Stimulated activated CD4-positive, alpha-beta T cell treated with anti-CD3 and anti-CD28 coated beads, Interleukin-15, amount 100 ng/mL, for 48 hours (primary cell): Measurements from ENCODE around the gene KDM1A.
A peak's percentile ranks its signal among the peaks of the same experiment; 100 is the strongest.
"Not testable (repeated sequence)": the region's sequence is repeated elsewhere in the genome, so short reads cannot be mapped to it uniquely, and the experiment has no call there.

ENCODE experiments used
- DNase-seq, 2 donors: peaks; one replicate each; pipeline ENCODE4 v3.0.0-alpha.2; 2020; ENCODE audit warnings: low read depth in 2 of 2

The KDM1A gene

DNA sequence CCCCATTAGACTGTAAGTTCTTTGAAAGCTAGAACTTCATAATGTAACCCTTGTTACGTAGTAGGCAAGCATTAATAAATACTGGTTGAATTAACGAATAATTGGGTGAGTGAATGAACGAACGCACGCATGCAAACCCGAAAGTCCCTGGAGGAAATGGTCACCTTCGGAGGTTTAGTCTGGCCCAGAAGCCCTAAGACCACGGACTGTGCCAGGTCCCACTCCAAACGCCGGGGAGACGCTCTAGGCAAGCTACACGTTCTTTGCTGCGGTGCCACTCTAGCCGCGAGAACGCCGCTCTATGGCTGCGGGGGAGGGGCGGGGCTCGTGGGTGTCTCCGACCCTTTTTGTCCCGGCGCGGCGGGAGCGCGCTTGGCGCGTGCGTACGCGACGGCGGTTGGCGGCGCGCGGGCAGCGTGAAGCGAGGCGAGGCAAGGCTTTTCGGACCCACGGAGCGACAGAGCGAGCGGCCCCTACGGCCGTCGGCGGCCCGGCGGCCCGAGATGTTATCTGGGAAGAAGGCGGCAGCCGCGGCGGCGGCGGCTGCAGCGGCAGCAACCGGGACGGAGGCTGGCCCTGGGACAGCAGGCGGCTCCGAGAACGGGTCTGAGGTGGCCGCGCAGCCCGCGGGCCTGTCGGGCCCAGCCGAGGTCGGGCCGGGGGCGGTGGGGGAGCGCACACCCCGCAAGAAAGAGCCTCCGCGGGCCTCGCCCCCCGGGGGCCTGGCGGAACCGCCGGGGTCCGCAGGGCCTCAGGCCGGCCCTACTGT, at the start of gene KDM1A:
TSS of gene KDM1A (plus strand) at position 375 of the 769 bp plus-strand sequence. CDS start at position 504, 129 bp downstream.
- peak; percentile 88 to 94 for DNase-seq

DNA sequence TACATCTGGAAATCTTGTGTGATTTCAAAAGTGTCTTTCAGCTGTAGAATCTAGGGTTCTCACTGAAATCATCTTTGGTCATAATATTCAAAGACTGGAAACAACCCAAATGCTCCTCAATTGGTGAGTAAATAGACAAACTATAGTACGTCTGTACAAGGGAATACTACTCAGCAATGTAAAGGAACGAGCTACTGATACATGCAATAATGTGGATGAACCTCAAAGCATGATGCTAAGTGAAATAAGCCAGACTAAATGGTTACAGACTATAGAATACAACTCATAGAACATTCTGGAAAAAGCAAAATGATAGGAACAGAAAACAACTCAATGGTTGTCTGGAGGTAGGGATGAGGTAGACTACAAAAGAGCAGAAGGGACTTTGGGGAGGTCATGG, 49.2 kb upstream of the KDM1A start:
- no peak for DNase-seq

DNA sequence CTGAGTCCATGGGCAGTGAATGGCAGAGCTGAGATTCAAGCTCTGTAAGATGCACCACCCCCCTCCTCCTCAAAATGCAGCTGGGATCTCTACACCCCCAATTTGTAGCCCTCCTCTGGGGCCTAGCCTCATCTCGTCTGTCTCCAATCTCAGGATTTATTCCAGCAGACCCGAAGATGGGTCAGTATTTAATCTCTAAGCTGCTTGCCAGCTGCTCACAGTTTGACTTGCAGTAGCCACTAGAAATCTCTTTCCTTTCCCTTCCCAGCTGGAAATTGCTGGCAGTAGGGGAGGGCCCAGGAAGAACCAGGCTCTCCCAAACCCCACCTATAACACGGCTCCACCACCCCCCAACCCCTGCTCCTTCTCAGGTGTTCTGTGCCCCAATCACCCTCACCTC, 48.1 kb upstream of the KDM1A start:
- no peak for DNase-seq

DNA sequence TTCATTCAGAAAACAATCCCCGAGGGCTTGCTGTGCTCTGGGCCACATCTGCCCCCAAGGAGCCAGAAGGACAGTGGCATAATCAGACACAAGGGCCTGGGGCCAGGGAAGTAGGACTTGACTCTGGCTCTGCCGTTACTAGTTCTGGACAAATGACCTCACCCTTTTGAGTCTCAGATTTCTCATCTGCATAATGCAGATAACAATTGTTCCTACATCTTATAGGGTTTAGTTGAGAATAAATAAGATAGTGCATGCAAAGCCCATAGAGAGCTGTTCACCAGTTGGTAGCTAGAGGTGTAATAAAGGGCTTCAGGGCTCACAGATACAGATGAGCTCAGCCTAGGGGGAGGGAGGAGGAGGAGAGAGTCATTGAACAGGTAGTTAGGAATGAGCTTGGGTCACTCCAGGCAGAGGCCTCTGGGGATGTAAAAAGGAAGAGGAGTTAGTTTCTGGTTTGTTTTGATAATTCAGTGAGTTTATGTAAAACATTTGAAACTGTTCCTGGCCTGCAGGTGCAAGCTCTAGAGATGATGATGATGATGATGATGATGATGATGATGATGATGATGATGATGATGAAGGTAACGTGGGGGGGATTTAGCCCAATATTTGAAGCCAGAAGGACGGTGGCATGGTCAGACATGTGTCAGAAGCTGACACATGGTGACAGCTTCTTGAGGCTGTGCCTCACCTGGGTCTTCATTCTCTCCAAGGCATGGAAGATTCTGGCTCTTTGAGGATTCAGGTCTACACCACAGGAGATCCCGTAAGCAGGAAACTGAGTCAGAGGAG, 47.5 kb upstream of the KDM1A start:
- no peak for DNase-seq

- no peak for DNase-seq
Observed at GRCh38 chr1:22972760-22973159, 46.5 kb upstream of the KDM1A start, which contains the start of gene LACTBL1. Gene LACTBL1 (minus strand): TSS chr1:22972866. CDS start chr1:22972316, 550 bp downstream.

- DNase-seq, result no peak
Observed at GRCh38 chr1:22975694-22976093, 43.6 kb upstream of the KDM1A start.

DNA sequence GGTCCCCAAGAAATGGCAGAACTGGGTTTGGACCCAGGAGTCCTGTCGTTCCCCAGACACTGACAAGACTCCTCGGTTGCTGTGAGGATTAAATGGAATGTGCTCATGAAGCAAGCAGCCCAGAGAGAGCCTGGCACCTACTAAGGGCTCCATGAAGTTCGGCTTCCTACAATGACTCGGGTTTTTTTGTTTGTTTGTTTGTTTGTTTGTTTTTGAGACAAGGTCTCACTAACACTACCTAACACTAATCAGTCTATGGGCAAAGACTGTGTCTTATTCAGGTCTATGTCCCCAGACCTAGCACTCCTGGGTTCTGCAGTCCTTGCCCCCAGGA, 43.2 kb upstream of the KDM1A start:
- no peak for DNase-seq

DNA sequence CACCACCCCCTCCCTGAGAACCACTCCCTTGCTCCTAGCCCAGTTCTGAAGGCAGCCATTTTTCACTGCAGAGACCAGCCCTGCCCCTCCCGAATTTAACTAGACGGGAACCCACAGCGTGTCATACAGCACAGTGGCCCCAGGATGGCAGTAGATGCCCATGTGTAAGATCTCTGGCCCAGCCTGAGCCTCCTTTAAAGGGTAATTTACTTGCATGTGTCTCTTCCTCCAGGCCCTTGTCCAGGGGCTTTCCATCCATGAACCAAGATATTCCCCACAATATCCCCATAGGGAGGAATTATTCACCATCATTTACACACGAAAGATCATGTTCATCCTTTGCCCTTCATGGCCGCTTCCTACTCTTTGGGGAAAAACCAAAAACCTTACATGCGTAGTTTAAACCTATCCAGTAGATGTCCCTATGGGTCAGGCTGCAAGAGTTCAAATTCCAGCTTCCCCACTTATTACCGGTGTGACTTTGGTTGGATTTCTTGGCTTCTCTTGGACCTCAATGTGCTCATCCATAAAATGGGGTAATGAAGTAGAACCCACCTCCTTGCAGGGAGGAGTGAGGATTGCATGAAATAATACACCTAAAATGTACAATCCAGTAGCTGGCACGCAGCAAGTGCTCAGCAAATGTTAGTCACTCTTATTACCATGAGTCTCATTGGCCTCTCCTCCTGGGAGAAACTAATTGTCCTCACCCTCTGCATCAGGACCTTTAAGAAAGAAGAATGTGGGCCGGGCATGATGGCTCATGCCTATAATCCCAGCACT, 42.6 kb upstream of the KDM1A start:
- peak; percentile 27 to 36 for DNase-seq

DNA sequence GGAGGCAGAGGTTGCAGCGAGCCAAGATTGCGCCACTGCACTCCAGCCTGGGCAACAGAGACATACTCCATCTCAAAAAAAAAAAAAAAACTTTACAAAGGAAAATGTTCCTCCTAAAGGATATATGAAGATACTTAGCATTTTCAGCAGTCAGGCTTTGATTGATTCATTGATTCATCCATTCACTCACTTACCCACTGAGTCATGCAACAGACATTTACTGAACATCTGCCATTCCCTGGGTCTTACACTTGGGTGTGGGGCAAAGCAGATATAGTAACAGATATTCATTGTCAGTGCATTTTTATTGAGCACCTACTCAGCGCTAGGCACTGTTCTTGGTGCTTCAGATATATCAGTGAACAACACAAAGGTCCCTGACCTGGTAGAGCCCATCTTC, 41.0 kb upstream of the KDM1A start:
- DNase-seq, result no peak

GRCh38 chr1:22980471-22980790, 38.8 kb upstream of the KDM1A start:
- DNase-seq, result not testable (repeated sequence)

GRCh38 chr1:22983944-22984343, 35.3 kb upstream of the KDM1A start:
- DNase-seq, result no peak

- DNase-seq, result not testable (repeated sequence)
Observed at GRCh38 chr1:22992384-22992783, 26.9 kb upstream of the KDM1A start.

DNA sequence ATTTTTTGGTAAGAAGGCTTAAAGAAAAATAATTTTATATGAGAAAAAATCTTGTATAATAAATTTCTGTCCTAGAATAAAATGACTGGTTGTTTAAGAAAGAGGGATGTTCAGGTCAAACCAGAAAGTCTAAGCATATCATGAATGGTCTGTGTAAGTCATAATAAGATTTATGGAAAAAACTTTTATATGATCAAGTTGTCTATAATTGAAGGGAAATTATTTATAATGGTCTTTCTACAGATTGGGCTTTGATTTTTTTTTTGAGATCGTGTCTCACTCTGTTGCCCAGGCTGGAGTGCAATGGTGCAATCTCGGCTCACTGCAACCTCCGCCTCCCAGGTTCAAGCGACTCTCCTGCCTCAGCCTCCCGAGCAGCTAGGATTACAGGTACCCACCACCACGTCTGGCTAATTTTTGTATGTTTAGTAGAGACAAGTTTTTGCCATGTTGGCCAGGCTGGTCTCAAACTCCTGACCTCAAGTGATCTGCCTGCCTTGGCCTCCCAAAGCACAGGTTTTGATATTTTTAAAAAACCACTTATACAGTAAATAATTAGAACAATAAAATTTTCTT, 26.0 kb upstream of the KDM1A start:
- not testable (repeated sequence) for DNase-seq

DNA sequence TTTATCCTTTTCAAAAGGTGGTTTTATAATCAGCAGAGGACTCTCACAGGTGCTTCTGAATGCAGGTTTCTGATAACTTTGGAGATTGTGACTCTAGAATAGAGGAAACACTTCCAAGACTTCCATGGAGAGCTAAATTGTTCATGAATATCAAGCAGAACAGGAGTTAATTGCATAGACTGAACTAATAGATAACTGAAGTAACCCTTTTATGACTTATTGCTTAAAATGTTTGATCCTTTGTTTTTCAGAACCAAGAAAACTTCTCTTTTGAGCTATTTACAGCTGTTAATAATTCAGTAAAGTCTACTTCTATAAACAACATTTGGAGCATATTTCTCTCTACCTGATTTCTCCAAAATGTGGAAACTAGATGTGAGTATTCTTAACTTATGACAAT, 23.5 kb upstream of the KDM1A start:
- no peak for DNase-seq

GRCh38 chr1:22997528-22997927, 21.7 kb upstream of the KDM1A start:
- not testable (repeated sequence) for DNase-seq

DNA sequence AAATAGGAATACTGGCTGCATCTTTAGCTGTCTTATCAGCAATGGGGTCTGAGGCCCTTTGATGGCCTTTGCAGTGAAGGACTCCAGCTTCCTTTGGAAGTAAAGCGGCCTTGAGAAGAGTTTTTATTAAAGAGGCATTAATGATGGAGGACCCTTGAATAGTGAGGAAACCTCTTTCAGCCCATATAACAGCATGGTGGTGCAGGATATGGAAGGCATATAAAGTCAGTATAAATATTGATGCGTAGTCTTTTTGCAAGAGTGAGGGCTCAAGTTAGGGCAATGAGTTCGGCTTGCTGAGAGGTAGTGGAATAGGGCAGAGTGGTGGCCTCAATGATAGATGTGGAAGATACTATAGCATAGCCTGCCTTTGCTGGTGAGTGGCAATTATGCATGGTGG, 19.1 kb upstream of the KDM1A start:
- DNase-seq, result not testable (repeated sequence)

DNA sequence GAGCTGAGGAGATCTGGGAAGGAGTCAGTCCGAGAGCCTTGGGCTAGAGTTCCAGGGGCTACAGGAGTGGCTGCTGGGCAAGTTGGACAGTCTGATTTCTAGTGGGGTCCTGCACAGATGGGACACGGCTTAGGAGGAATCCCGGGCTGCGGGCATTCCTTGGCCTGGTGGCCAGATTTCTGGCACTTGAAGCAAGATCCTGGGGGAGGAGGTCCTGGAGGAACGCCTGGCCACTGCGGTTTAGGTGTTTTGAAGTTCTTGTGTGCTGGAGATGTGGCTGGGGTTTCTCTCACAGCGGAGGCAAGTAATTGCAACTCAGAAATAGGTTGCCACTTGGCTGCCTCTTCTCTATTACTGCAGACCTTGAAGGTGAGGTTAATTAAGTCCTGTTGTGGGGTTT, 17.1 kb upstream of the KDM1A start:
- not testable (repeated sequence) for DNase-seq

GRCh38 chr1:23004112-23004511, 15.2 kb upstream of the KDM1A start:
- DNase-seq, result no peak

GRCh38 chr1:23004769-23005168, 14.5 kb upstream of the KDM1A start:
- DNase-seq, result not testable (repeated sequence)

DNA sequence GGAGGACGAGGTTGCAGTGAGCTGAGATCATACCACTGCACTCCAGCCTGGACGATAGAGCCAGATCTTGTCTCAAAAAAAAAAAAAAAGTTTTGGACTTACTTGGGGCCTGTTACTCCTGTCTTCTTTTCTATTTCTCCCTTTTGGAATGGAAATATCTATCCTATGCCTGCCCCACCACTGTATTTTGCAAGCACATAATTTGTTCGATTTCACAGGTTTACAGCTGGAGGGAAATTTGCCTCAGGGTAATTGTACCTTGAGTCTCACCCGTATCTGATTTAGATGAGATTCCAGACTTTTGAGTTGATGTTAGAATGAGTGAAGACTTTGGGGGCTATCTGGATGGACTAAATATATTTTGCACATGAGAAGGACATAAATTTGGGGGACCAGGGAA, 12.2 kb upstream of the KDM1A start:
- no peak for DNase-seq

GRCh38 chr1:23008901-23009300, 10.4 kb upstream of the KDM1A start:
- DNase-seq, result no peak

DNA sequence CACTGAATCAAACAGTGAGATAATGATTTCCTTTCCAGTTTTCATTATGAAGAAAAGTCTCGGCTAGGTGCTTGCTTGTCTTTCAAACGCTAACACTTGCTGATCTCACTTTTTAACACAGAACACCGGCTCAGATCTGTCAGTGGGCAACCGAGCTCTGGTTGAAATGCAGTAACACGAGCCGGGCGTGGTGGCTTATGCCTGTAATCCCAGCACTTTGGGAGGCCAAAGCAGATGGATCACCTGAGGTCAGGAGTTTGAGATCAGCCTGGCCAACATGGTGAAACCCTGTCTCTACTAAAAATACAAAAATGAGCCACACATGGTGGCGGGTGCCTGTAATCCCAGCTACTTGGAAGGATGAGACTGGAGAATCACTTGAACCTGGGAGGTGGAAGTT, 9.2 kb upstream of the KDM1A start:
- not testable (repeated sequence) for DNase-seq
